C4-2B (cell line): Measurements from ENCODE around the gene PRH2.
A peak's percentile ranks its signal among the peaks of the same experiment; 100 is the strongest.

Experiments used
- H3K27ac ChIP-seq: fragments of 450-650 bp; 2 replicates; pipeline ENCODE4 v1.5.1; 2017
- CTCF ChIP-seq: fragments of 450-650 bp; conservative IDR thresholded peaks from 2 replicates; pipeline ENCODE4 v1.5.1; 2017; ENCODE audit warnings: mild to moderate bottlenecking
- ZFX ChIP-seq: fragments of 450-650 bp; IDR thresholded peaks from 2 replicates; pipeline ENCODE4 v1.6.1; 2017

The PRH2 gene

GRCh38 chr12:10901427-10901826 lies 27.6 kb upstream of the PRH2 start:
- peak; percentile 31 for TF ChIP-seq CTCF
- no peak for TF ChIP-seq ZFX
- no peak overlapping the region for H3K27ac ChIP-seq

- TF ChIP-seq ZFX (no peak), CTCF (no peak)
- H3K27ac ChIP-seq = no peak overlapping the region
Measured at GRCh38 chr12:10904686-10905085, 24.4 kb upstream of the PRH2 start.

- TF ChIP-seq ZFX (no peak), CTCF (no peak)
Measured at GRCh38 chr12:10909462-10909861, 19.6 kb upstream of the PRH2 start, which contains the start of gene TAS2R13. Gene TAS2R13, minus strand, starts transcription at chr12:10909562. Its CDS starts 264 bp downstream, at chr12:10909298.

GRCh38 chr12:10910380-10910779 lies 18.7 kb upstream of the PRH2 start:
- TF ChIP-seq CTCF (no peak), ZFX (no peak)
- no peak overlapping the region for H3K27ac ChIP-seq

More at GRCh38 chr12:10909462-10909861, 19.6 kb upstream of the PRH2 start, which contains the start of gene TAS2R13:
- H3K27ac ChIP-seq = no peak within 1 kb of the TSS

GRCh38 chr12:10919809-10920208 lies 9.2 kb upstream of the PRH2 start:
- TF ChIP-seq ZFX (no peak), CTCF (no peak)
- H3K27ac ChIP-seq = no peak overlapping the region

- TF ChIP-seq CTCF (no peak), ZFX (no peak)
- no peak overlapping the region for H3K27ac ChIP-seq
Measured at GRCh38 chr12:10926269-10926668, 2.8 kb upstream of the PRH2 start.

- TF ChIP-seq ZFX = no peak
- no peak for TF ChIP-seq CTCF
Measured at GRCh38 chr12:10936506-10936905, 7.5 kb downstream of the PRH2 start.

More at GRCh38 chr12:10936506-10936905, 7.5 kb downstream of the PRH2 start:
- no peak overlapping the region for H3K27ac ChIP-seq
